ENCODE measurements around the gene PID1. TPM values are rescaled to one million over a fixed set of nuclear protein-coding genes. Genes with fewer than 3 reads are reported as not detected.

PID1 gene
- polyA plus RNA-seq, 4 donors, result 4.9 to 26.0 (median 14.6) TPM

- WGBS, 3 donors, result 77 to 80% (median 77%) methylated on average over 4 of the region's 4 CpGs
- H3K36me3 ChIP-seq (ENCODE audit: control insufficient read depth in 3 of 3, insufficient read depth in 2 of 3, low read depth in 1 of 3, low read length in 3 of 3), result no peaks in the 10 kb centered on the region
- no peaks in the 10 kb centered on the region for H3K27me3 ChIP-seq (ENCODE audit: control insufficient read depth in 3 of 3, insufficient read depth in 3 of 3, low read length in 3 of 3)
- peaks cover 0 to 2% of the 10 kb centered on the region in 2 donors for H3K9me3 ChIP-seq (ENCODE audit: control insufficient read depth in 2 of 2, insufficient read depth in 1 of 2, low read depth in 1 of 2, low read length in 1 of 2)
- FAIRE-seq (no peak), DNase-seq (no peak)
- H3K4me3 ChIP-seq (ENCODE audit: low read depth in 1 of 3, low read length in 3 of 3), result no peak overlapping the region
- H3K27ac ChIP-seq (ENCODE audit: low read depth in 1 of 3, low read length in 2 of 3), result no peak overlapping the region
- H3K4me1 ChIP-seq (ENCODE audit: control insufficient read depth in 3 of 3, insufficient read depth in 2 of 3, low read depth in 1 of 3, low read length in 2 of 3), result no peaks in the 10 kb centered on the region
Observed at GRCh38 chr2:228983700-228984099, 287.4 kb downstream of the PID1 start.

GRCh38 chr2:228974169-228974568, 296.9 kb downstream of the PID1 start:
- H3K9me3 ChIP-seq (ENCODE audit: control insufficient read depth in 2 of 2, insufficient read depth in 1 of 2, low read depth in 1 of 2, low read length in 1 of 2), result no peaks in the 10 kb centered on the region
- FAIRE-seq, result no peak
- no peaks in the 10 kb centered on the region for H3K4me1 ChIP-seq (ENCODE audit: control insufficient read depth in 3 of 3, insufficient read depth in 2 of 3, low read depth in 1 of 3, low read length in 2 of 3)
- no peak for DNase-seq
- no peaks in the 10 kb centered on the region for H3K36me3 ChIP-seq (ENCODE audit: control insufficient read depth in 3 of 3, insufficient read depth in 2 of 3, low read depth in 1 of 3, low read length in 3 of 3)
- 66 to 87% (median 75%) methylated on average over 1 of the region's 1 CpG for WGBS, 3 donors
- H3K27me3 ChIP-seq (ENCODE audit: control insufficient read depth in 3 of 3, insufficient read depth in 3 of 3, low read length in 3 of 3), result no peaks in the 10 kb centered on the region
- H3K27ac ChIP-seq (ENCODE audit: low read depth in 1 of 3, low read length in 2 of 3), result no peak overlapping the region
- H3K4me3 ChIP-seq (ENCODE audit: low read depth in 1 of 3, low read length in 3 of 3), result no peak overlapping the region
